CD8-positive, alpha-beta memory T cell (primary cell): ENCODE measurements around the gene MFSD2B. TPM values are rescaled to one million over a fixed set of nuclear protein-coding genes. Genes with fewer than 3 reads are reported as not detected.

Experiments used
- CTCF ChIA-PET: fragments of 350-600 bp; sonication (Branson Sonifier 250); formaldehyde crosslinking; loops from one replicate; lab custom pipeline; 2021; ENCODE audit warnings: antibody characterized with exemption; lab: Charles Lee
- POLR2A ChIA-PET: fragments of 350-600 bp; sonication (Branson Sonifier 250); formaldehyde crosslinking; loops from one replicate; lab custom pipeline; 2021; ENCODE audit warnings: antibody characterized with exemption; lab: Charles Lee
- DNase-seq, 5 donors: peaks; one replicate each; pipeline versions ENCODE4 v3.0.0 to v3.0.0-alpha.2; 2020 to 2022; ENCODE audit warnings: mixed read lengths in 1 of 5
- H3K27ac ChIP-seq: one replicate; pipeline ENCODE4 v1.7.0; 2013; ENCODE audit warnings: low read depth, mild to moderate bottlenecking, low read length, moderate library complexity
- H3K27me3 ChIP-seq: 2 replicates; pipeline ENCODE4 v1.7.0; 2013; ENCODE audit warnings: low read length, mild to moderate bottlenecking; ENCODE audit not compliant: insufficient read depth, poor library complexity, severe bottlenecking
- H3K36me3 ChIP-seq: 2 replicates; pipeline ENCODE4 v1.7.0; 2013; ENCODE audit warnings: mild to moderate bottlenecking, low read length, moderate library complexity; ENCODE audit not compliant: insufficient read depth
- H3K4me1 ChIP-seq: 2 replicates; pipeline ENCODE4 v1.7.0; 2013; ENCODE audit warnings: mild to moderate bottlenecking, low read length, moderate library complexity; ENCODE audit not compliant: insufficient read depth
- H3K4me3 ChIP-seq: 2 replicates; pipeline ENCODE4 v1.7.0; 2013; ENCODE audit warnings: mild to moderate bottlenecking, low read length
- H3K9me3 ChIP-seq: 2 replicates; pipeline ENCODE4 v1.7.0; 2013; ENCODE audit warnings: mild to moderate bottlenecking, low read length
- H3K27ac Mint-ChIP-seq, 8 donors: one replicate each; pipeline ENCODE4 v1.8.0; 2020 to 2021; ENCODE audit warnings: mixed read lengths in 8 of 8, mild to moderate bottlenecking in 6 of 8, inconsistent platforms in 3 of 8, moderate library complexity in 3 of 8
- H3K27me3 Mint-ChIP-seq, 2 donors: one replicate each; pipeline ENCODE4 v1.8.0; 2020 to 2021; ENCODE audit warnings: mixed read lengths in 2 of 2, mild to moderate bottlenecking in 1 of 2, moderate library complexity in 1 of 2
- H3K36me3 Mint-ChIP-seq, 3 donors: one replicate each; pipeline ENCODE4 v1.8.0; 2020 to 2021; ENCODE audit warnings: mixed read lengths in 3 of 3, inconsistent platforms in 1 of 3, mild to moderate bottlenecking in 1 of 3
- H3K4me1 Mint-ChIP-seq, 3 donors: one replicate each; pipeline ENCODE4 v1.8.0; 2020 to 2021; ENCODE audit warnings: mixed read lengths in 3 of 3, inconsistent platforms in 1 of 3, mild to moderate bottlenecking in 1 of 3
- H3K4me3 Mint-ChIP-seq, 7 donors: one replicate each; pipeline ENCODE4 v1.8.0; 2020 to 2021; ENCODE audit warnings: mixed read lengths in 7 of 7, mild to moderate bottlenecking in 6 of 7, moderate library complexity in 4 of 7, inconsistent platforms in 2 of 7
- H3K9me3 Mint-ChIP-seq, 5 donors: one replicate each; pipeline ENCODE4 v1.8.0; 2020 to 2022; ENCODE audit warnings: mixed read lengths in 5 of 5, mild to moderate bottlenecking in 3 of 5, moderate library complexity in 2 of 5, inconsistent platforms in 1 of 5
- polyA plus RNA-seq: library from polyadenylated mRNA; unstranded; fragments of 300-500 nt; fragmentation: Illumina TruSeq; gene quantifications from one replicate; pipeline ENCODE4 v1.2.3, GENCODE V29; 2021
- total RNA-seq, 2 experiments: library from RNA; stranded (reverse); gene quantifications; one replicate each; pipeline ENCODE4 v1.2.3, GENCODE V29; 2021

The MFSD2B gene
- total and polyA plus RNA-seq, 3 experiments from 2014 or later = 0.24 TPM; not detected in 2

- no peaks in the 10 kb centered on the region for H3K27me3 ChIP-seq
- Mint-ChIP-seq H3K4me1 (peaks cover 2 to 4% (median 3%) of the 10 kb centered on the region in 3 donors), H3K27ac (no peak overlapping the region), H3K4me3 (no peak overlapping the region), H3K36me3 (peaks cover 0 to 2% (median 1%) of the 10 kb centered on the region in 3 donors), H3K9me3 (no peaks in the 10 kb centered on the region), H3K27me3 (peaks cover 12 to 26% of the 10 kb centered on the region in 2 donors)
- DNase-seq = no peak
- CTCF ChIA-PET = no interaction called here
- H3K9me3 ChIP-seq = no peaks in the 10 kb centered on the region
- H3K27ac ChIP-seq = no peak overlapping the region
- H3K4me3 ChIP-seq = no peak overlapping the region
- POLR2A ChIA-PET = no interaction called here
- no peaks in the 10 kb centered on the region for H3K4me1 ChIP-seq
- no peaks in the 10 kb centered on the region for H3K36me3 ChIP-seq
Observed at GRCh38 chr2:24016376-24016761, 6.5 kb downstream of the MFSD2B start.

- H3K9me3 ChIP-seq = no peaks in the 10 kb centered on the region
- no peak overlapping the region for H3K4me3 ChIP-seq
- no peaks in the 10 kb centered on the region for H3K36me3 ChIP-seq
- Mint-ChIP-seq H3K27ac (no peak overlapping the region), H3K27me3 (peaks cover 6 to 19% of the 10 kb centered on the region in 2 donors), H3K9me3 (no peaks in the 10 kb centered on the region), H3K4me3 (no peak overlapping the region), H3K4me1 (no peaks in the 10 kb centered on the region), H3K36me3 (peaks cover 0 to 4% (median 1%) of the 10 kb centered on the region in 3 donors)
- H3K27ac ChIP-seq = no peak overlapping the region
- no peak for DNase-seq
- H3K27me3 ChIP-seq = no peaks in the 10 kb centered on the region
- CTCF ChIA-PET = no interaction called here
- H3K4me1 ChIP-seq = no peaks in the 10 kb centered on the region
- POLR2A ChIA-PET = no interaction called here
Observed at GRCh38 chr2:24016853-24017703, 7.2 kb downstream of the MFSD2B start.

GRCh38 chr2:24017711-24018110 is 7.8 kb downstream of the MFSD2B start:
- peaks cover 0 to 10% (median 1%) of the 10 kb centered on the region in 3 donors for H3K36me3 Mint-ChIP-seq
- no peaks in the 10 kb centered on the region for H3K9me3 ChIP-seq
- ChIA-PET CTCF (no interaction called here), POLR2A (no interaction called here)
- H3K4me3 ChIP-seq = no peak overlapping the region
- H3K4me3 Mint-ChIP-seq = no peak overlapping the region
- H3K36me3 ChIP-seq = no peaks in the 10 kb centered on the region
- H3K4me1 Mint-ChIP-seq = no peaks in the 10 kb centered on the region
- H3K27me3 ChIP-seq = no peaks in the 10 kb centered on the region
- H3K27me3 Mint-ChIP-seq = peaks cover 2 to 14% of the 10 kb centered on the region in 2 donors
- no peak for DNase-seq
- no peak overlapping the region for H3K27ac Mint-ChIP-seq
- H3K27ac ChIP-seq = no peak overlapping the region
- H3K9me3 Mint-ChIP-seq = no peaks in the 10 kb centered on the region
- H3K4me1 ChIP-seq = no peaks in the 10 kb centered on the region

- Histone ChIP-seq H3K36me3 (no peaks in the 10 kb centered on the region), H3K9me3 (no peaks in the 10 kb centered on the region), H3K27me3 (no peaks in the 10 kb centered on the region), H3K27ac (no peak overlapping the region), H3K4me3 (no peak overlapping the region), H3K4me1 (no peaks in the 10 kb centered on the region)
- ChIA-PET CTCF (no interaction called here), POLR2A (no interaction called here)
- Mint-ChIP-seq H3K4me3 (no peak overlapping the region), H3K27me3 (peaks cover 0 to 9% of the 10 kb centered on the region in 2 donors), H3K36me3 (peaks cover 0 to 15% (median 1%) of the 10 kb centered on the region in 3 donors), H3K9me3 (no peaks in the 10 kb centered on the region), H3K4me1 (no peaks in the 10 kb centered on the region), H3K27ac (no peak overlapping the region)
- no peak for DNase-seq
Observed at GRCh38 chr2:24018241-24018640, 8.4 kb downstream of the MFSD2B start.

GRCh38 chr2:24019729-24020128 is 9.8 kb downstream of the MFSD2B start:
- H3K27me3 ChIP-seq = no peaks in the 10 kb centered on the region
- ChIA-PET POLR2A (no interaction called here), CTCF (no interaction called here)
- H3K9me3 Mint-ChIP-seq = no peaks in the 10 kb centered on the region
- H3K36me3 Mint-ChIP-seq = peaks cover 0 to 29% (median 0%) of the 10 kb centered on the region in 3 donors
- no peaks in the 10 kb centered on the region for H3K9me3 ChIP-seq
- H3K27ac Mint-ChIP-seq = no peak overlapping the region
- DNase-seq = no peak
- H3K4me1 ChIP-seq = no peaks in the 10 kb centered on the region
- H3K27ac ChIP-seq = no peak overlapping the region
- no peak overlapping the region for H3K4me3 ChIP-seq
- no peak overlapping the region for H3K4me3 Mint-ChIP-seq
- no peaks in the 10 kb centered on the region for H3K4me1 Mint-ChIP-seq
- no peaks in the 10 kb centered on the region for H3K27me3 Mint-ChIP-seq
- H3K36me3 ChIP-seq = no peaks in the 10 kb centered on the region

- Histone ChIP-seq H3K27ac (no peak overlapping the region), H3K4me1 (no peaks in the 10 kb centered on the region), H3K36me3 (no peaks in the 10 kb centered on the region), H3K4me3 (no peak overlapping the region), H3K9me3 (no peaks in the 10 kb centered on the region), H3K27me3 (no peaks in the 10 kb centered on the region)
- H3K36me3 Mint-ChIP-seq = peaks cover 0 to 33% (median 0%) of the 10 kb centered on the region in 3 donors
- H3K27ac Mint-ChIP-seq = no peak overlapping the region
- H3K27me3 Mint-ChIP-seq = no peaks in the 10 kb centered on the region
- H3K9me3 Mint-ChIP-seq = no peaks in the 10 kb centered on the region
- DNase-seq = no peak
- ChIA-PET POLR2A (no interaction called here), CTCF (no interaction called here)
- H3K4me1 Mint-ChIP-seq = no peaks in the 10 kb centered on the region
- H3K4me3 Mint-ChIP-seq = no peak overlapping the region
Observed at GRCh38 chr2:24020244-24020643, 10.4 kb downstream of the MFSD2B start.

GRCh38 chr2:24021122-24021998 is 11.5 kb downstream of the MFSD2B start:
- Mint-ChIP-seq H3K36me3 (peaks cover 0 to 43% (median 0%) of the 10 kb centered on the region in 3 donors), H3K4me3 (no peak overlapping the region), H3K27me3 (no peaks in the 10 kb centered on the region), H3K27ac (peak overlapping the region in 1 of 8 donors; percentile 42), H3K9me3 (no peaks in the 10 kb centered on the region), H3K4me1 (no peaks in the 10 kb centered on the region)
- peak in 1 of 5 donors; percentile 8 for DNase-seq
- no peaks in the 10 kb centered on the region for H3K36me3 ChIP-seq
- no peaks in the 10 kb centered on the region for H3K9me3 ChIP-seq
- no peak overlapping the region for H3K4me3 ChIP-seq
- no peaks in the 10 kb centered on the region for H3K27me3 ChIP-seq
- H3K27ac ChIP-seq = no peak overlapping the region
- POLR2A ChIA-PET = no interaction called here
- no peaks in the 10 kb centered on the region for H3K4me1 ChIP-seq
- CTCF ChIA-PET = no interaction called here
